ENCODE data around the gene PTPRD.

The PTPRD gene

GRCh38 chr9:8365466-8366160 is 2247.2 kb downstream of the PTPRD start:
- ATAC-seq (replicated peaks; ENCODE audit: extremely low read depth, poor library complexity, severe bottlenecking), result no peak

DNA sequence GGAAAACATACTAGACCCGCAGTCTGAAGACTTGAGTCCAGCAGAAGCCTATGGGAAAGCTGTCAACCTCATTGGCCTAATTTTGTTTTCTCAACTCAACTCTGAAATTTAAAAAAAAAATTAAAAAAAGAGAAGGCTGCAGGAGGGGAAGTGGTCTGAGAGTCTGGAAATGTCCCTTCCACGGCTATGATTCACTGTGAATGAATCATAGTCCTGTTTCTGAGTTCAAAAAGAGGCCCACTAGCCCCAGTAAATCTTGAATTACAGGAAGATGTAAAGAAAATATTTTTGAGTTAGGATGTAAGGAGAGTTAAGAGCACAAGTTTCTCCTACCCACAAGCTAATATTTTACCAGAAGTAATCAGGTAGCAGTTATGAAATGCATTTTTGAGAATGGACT is 2247.8 kb downstream of the PTPRD start:
- no peak overlapping the region for H3K27ac Mint-ChIP-seq (ENCODE audit: low read depth)
- H3K27me3 Mint-ChIP-seq, result peaks cover 14% of the 10 kb centered on the region
- H3K4me1 Mint-ChIP-seq, result no peaks in the 10 kb centered on the region
- H3K9me3 Mint-ChIP-seq, result no peaks in the 10 kb centered on the region
- DNase-seq (ENCODE audit: low spot score in 2 of 2) (no peak), ATAC-seq (replicated peaks; ENCODE audit: extremely low read depth, poor library complexity, severe bottlenecking) (no peak)
- H3K36me3 Mint-ChIP-seq (ENCODE audit: insufficient read depth), result no peaks in the 10 kb centered on the region
- H3K4me3 Mint-ChIP-seq, result no peak overlapping the region

More at GRCh38 chr9:8365466-8366160, 2247.2 kb downstream of the PTPRD start:
- no peak overlapping the region for H3K27ac Mint-ChIP-seq (ENCODE audit: low read depth)
- H3K9me3 Mint-ChIP-seq, result no peaks in the 10 kb centered on the region
- H3K4me3 Mint-ChIP-seq, result no peak overlapping the region
- H3K27me3 Mint-ChIP-seq, result peaks cover 14% of the 10 kb centered on the region
- H3K4me1 Mint-ChIP-seq, result no peaks in the 10 kb centered on the region
- H3K36me3 Mint-ChIP-seq (ENCODE audit: insufficient read depth), result no peaks in the 10 kb centered on the region
- DNase-seq (ENCODE audit: low spot score in 2 of 2), result no peak

GRCh38 chr9:8364026-8364752 is 2248.6 kb downstream of the PTPRD start:
- ATAC-seq (replicated peaks; ENCODE audit: extremely low read depth, poor library complexity, severe bottlenecking) (no peak), DNase-seq (ENCODE audit: low spot score in 2 of 2) (no peak)
- H3K4me3 Mint-ChIP-seq, result no peak overlapping the region
- no peaks in the 10 kb centered on the region for H3K9me3 Mint-ChIP-seq
- no peaks in the 10 kb centered on the region for H3K4me1 Mint-ChIP-seq
- H3K27ac Mint-ChIP-seq (ENCODE audit: low read depth), result no peak overlapping the region
- H3K36me3 Mint-ChIP-seq (ENCODE audit: insufficient read depth), result no peaks in the 10 kb centered on the region
- H3K27me3 Mint-ChIP-seq, result peaks cover 14% of the 10 kb centered on the region

DNA sequence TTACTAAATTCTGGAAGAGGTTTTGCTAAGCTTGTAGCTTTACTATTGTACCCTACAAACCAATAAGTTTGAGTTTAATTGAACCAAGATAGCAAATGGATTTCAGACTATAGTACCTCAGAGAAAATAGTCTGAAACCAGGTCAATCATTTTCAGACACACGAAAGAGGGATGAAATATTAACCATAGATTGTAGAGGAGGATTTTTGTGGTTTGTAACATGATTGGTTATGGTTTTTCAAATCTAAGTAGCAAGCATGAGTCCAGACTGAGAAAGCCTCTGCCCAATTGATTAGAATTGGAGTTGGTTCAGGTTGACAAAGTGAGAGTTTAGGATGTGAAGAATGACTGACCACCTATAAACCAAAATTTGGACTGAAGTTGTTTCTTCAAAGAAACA is 2250.6 kb downstream of the PTPRD start:
- Mint-ChIP-seq H3K27me3 (no peaks in the 10 kb centered on the region), H3K27ac (ENCODE audit: low read depth) (no peak overlapping the region), H3K4me3 (no peak overlapping the region), H3K36me3 (ENCODE audit: insufficient read depth) (no peaks in the 10 kb centered on the region), H3K4me1 (no peaks in the 10 kb centered on the region), H3K9me3 (no peaks in the 10 kb centered on the region)
- DNase-seq (ENCODE audit: low spot score in 2 of 2) (no peak), ATAC-seq (replicated peaks; ENCODE audit: extremely low read depth, poor library complexity, severe bottlenecking) (no peak)

DNA sequence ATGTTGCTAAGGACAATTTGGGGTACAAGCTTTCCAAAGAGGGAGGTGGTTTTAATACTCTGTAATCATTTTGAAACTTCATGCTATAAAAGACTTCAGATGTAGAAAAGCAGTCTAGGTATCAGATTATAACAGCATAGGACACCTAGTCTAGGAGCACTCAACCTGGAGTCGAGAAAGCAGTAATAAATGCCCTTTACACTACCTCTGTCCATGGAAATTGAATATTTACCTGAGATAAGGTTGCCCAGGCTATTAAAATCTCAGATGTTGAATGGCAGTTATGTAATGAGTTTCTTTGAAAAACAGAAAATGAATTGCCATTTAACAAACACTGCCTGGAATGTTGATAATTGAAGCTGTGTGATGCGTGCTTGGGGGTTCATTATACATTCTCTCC is 2251.4 kb downstream of the PTPRD start:
- Mint-ChIP-seq H3K27ac (ENCODE audit: low read depth) (no peak overlapping the region), H3K4me1 (no peaks in the 10 kb centered on the region), H3K9me3 (no peaks in the 10 kb centered on the region), H3K36me3 (ENCODE audit: insufficient read depth) (no peaks in the 10 kb centered on the region), H3K4me3 (no peak overlapping the region), H3K27me3 (no peaks in the 10 kb centered on the region)
- ATAC-seq (replicated peaks; ENCODE audit: extremely low read depth, poor library complexity, severe bottlenecking), result no peak
- no peak for DNase-seq (ENCODE audit: low spot score in 2 of 2)

DNA sequence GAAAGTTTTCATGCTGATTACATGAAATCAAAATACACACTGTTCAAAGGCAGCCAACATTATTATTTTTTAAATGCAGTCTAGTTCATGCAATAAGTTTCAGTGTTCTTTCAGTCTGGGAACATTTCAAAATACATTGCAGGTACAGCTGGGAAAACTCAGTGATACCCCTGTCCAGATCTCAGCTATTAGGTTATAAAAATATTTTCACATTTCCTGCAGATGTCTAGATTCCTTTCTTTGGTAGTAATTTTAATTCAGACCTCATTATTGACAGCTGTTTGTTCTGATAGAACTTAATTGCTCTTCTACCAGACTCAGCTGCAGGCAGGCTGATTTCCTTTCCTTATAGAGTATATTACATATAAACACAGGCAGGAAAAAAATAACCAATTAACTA is 2256.4 kb downstream of the PTPRD start:
- DNase-seq (ENCODE audit: low spot score in 2 of 2), result no peak
- Mint-ChIP-seq H3K27me3 (no peaks in the 10 kb centered on the region), H3K4me1 (no peaks in the 10 kb centered on the region), H3K4me3 (no peak overlapping the region), H3K36me3 (ENCODE audit: insufficient read depth) (no peaks in the 10 kb centered on the region), H3K9me3 (no peaks in the 10 kb centered on the region), H3K27ac (ENCODE audit: low read depth) (no peak overlapping the region)
- ATAC-seq (replicated peaks; ENCODE audit: extremely low read depth, poor library complexity, severe bottlenecking), result no peak

DNA sequence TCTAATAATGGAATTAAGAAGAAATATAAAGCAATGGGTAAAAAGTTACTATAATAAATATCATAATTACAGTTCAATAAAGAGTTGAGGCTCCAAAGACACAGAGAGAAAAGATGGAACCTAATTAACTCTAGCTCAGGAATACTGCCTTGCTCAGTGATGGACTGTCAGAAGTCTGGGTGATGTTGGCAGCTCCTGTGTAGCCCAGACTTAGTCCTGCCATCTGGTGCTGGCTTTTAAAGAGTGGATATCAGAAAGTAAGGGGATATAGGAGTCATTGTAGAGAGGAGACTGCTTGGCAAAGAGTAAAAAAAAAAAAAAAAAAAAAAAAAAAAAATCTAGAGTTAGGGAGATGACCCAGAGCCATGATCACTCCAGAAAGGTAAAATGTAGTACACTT is 2261.4 kb downstream of the PTPRD start:
- no peak for ATAC-seq (replicated peaks; ENCODE audit: extremely low read depth, poor library complexity, severe bottlenecking)
- H3K9me3 Mint-ChIP-seq, result no peaks in the 10 kb centered on the region
- H3K27ac Mint-ChIP-seq (ENCODE audit: low read depth), result no peak overlapping the region
- H3K4me1 Mint-ChIP-seq, result no peaks in the 10 kb centered on the region
- H3K4me3 Mint-ChIP-seq, result no peak overlapping the region
- H3K27me3 Mint-ChIP-seq, result peaks cover 11% of the 10 kb centered on the region
- no peak for DNase-seq (ENCODE audit: low spot score in 2 of 2)
- no peaks in the 10 kb centered on the region for H3K36me3 Mint-ChIP-seq (ENCODE audit: insufficient read depth)

DNA sequence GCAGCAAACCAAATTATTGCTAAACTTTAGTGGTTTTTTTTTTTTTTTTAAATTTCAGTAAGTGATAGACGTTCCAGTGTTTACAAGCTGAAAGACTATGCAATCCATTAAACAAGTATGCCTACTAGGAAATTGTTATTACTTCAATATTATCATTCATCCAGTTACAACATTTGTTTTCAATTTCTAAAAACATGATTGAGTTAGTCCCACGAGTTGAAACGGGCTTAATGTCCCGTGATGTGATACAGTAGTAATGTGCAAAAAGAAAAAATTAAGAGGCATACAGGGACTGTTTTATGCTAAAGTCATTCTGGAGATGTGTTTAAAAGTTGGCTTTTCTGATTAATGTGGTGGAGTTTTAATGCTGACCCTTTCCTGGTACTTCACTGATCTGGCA is 2262.9 kb downstream of the PTPRD start:
- DNase-seq (ENCODE audit: low spot score in 2 of 2) (no peak), ATAC-seq (replicated peaks; ENCODE audit: extremely low read depth, poor library complexity, severe bottlenecking) (no peak)

GRCh38 chr9:8349376-8349775 is 2263.4 kb downstream of the PTPRD start:
- no peak overlapping the region for H3K27ac Mint-ChIP-seq (ENCODE audit: low read depth)
- H3K4me3 Mint-ChIP-seq, result no peak overlapping the region
- ATAC-seq (replicated peaks; ENCODE audit: extremely low read depth, poor library complexity, severe bottlenecking) (no peak), DNase-seq (ENCODE audit: low spot score in 2 of 2) (no peak)
- H3K27me3 Mint-ChIP-seq, result peaks cover 11% of the 10 kb centered on the region
- H3K36me3 Mint-ChIP-seq (ENCODE audit: insufficient read depth), result no peaks in the 10 kb centered on the region
- no peaks in the 10 kb centered on the region for H3K4me1 Mint-ChIP-seq
- no peaks in the 10 kb centered on the region for H3K9me3 Mint-ChIP-seq

More for the DNA sequence above, 2262.9 kb downstream of the PTPRD start:
- no peaks in the 10 kb centered on the region for H3K4me1 Mint-ChIP-seq
- no peaks in the 10 kb centered on the region for H3K9me3 Mint-ChIP-seq
- no peak overlapping the region for H3K4me3 Mint-ChIP-seq
- peaks cover 11% of the 10 kb centered on the region for H3K27me3 Mint-ChIP-seq
- H3K27ac Mint-ChIP-seq (ENCODE audit: low read depth), result no peak overlapping the region
- no peaks in the 10 kb centered on the region for H3K36me3 Mint-ChIP-seq (ENCODE audit: insufficient read depth)

DNA sequence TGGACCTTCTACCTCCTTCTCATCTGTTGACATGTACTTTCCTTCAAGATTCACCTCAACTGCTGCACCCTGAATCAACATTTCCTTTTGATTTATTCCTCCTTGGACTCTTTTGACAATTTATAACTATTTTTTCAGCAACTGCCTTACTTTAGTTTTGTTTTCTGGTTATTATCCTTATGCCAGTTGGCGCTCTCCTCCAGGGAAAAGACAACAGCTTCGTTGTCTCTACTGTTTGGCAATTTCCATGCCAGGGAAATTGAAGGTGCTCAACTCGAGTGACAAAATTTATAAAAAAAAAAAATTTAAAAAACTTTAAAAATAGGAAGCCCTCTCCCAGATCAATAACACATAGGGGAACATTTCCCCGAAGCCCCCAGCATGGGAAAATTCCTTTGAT is 2264.0 kb downstream of the PTPRD start:
- no peak overlapping the region for H3K4me3 Mint-ChIP-seq
- H3K27ac Mint-ChIP-seq (ENCODE audit: low read depth), result no peak overlapping the region
- H3K4me1 Mint-ChIP-seq, result no peaks in the 10 kb centered on the region
- H3K27me3 Mint-ChIP-seq, result peaks cover 11% of the 10 kb centered on the region
- no peaks in the 10 kb centered on the region for H3K36me3 Mint-ChIP-seq (ENCODE audit: insufficient read depth)
- ATAC-seq (replicated peaks; ENCODE audit: extremely low read depth, poor library complexity, severe bottlenecking) (no peak), DNase-seq (ENCODE audit: low spot score in 2 of 2) (no peak)
- H3K9me3 Mint-ChIP-seq, result no peaks in the 10 kb centered on the region

DNA sequence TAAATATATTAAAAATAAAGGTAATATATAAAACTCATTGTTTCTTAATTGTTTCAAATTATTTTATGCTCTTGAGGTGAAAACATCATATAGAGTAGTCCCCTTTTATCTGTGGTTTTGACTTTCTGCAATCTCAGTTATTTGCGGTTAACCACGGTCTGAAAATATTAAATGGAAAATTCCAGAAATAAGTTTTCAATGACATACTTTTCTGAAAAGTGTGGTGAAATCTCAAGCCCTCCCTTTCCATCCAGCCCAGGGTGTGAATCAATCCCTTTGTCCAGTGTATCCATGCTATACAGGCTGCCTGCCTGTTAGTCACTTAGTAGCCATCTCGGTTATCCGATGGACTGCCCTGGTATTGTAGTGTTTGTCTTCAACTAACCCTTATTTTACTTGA is 2266.5 kb downstream of the PTPRD start:
- Mint-ChIP-seq H3K9me3 (no peaks in the 10 kb centered on the region), H3K27ac (ENCODE audit: low read depth) (no peak overlapping the region), H3K27me3 (peaks cover 11% of the 10 kb centered on the region), H3K36me3 (ENCODE audit: insufficient read depth) (no peaks in the 10 kb centered on the region), H3K4me3 (no peak overlapping the region), H3K4me1 (no peaks in the 10 kb centered on the region)
- DNase-seq (ENCODE audit: low spot score in 2 of 2) (no peak), ATAC-seq (replicated peaks; ENCODE audit: extremely low read depth, poor library complexity, severe bottlenecking) (no peak)

GRCh38 chr9:8338767-8339510 is 2273.9 kb downstream of the PTPRD start:
- Mint-ChIP-seq H3K9me3 (no peaks in the 10 kb centered on the region), H3K4me3 (no peak overlapping the region), H3K4me1 (no peaks in the 10 kb centered on the region), H3K36me3 (ENCODE audit: insufficient read depth) (no peaks in the 10 kb centered on the region), H3K27ac (ENCODE audit: low read depth) (no peak overlapping the region), H3K27me3 (peaks cover 2% of the 10 kb centered on the region)
- DNase-seq (ENCODE audit: low spot score in 2 of 2) (no peak), ATAC-seq (replicated peaks; ENCODE audit: extremely low read depth, poor library complexity, severe bottlenecking) (no peak)
